OCI-LY7 (cell line): ENCODE results near the gene JMY.

Experiments
- CTCF ChIP-seq: fragments of 200-600 bp; sonication (generic); conservative IDR thresholded peaks from 2 replicates; pipeline ENCODE4 v1.5.1; 2014; ENCODE audit warnings: mild to moderate bottlenecking, antibody characterized with exemption, low read length, moderate library complexity, mixed read lengths
- EZH2phosphoT487 ChIP-seq: fragments of 200-600 bp; sonication (generic); IDR thresholded peaks from 2 replicates; pipeline ENCODE4 v1.6.1; 2018; ENCODE audit warnings: low read depth, borderline replicate concordance, mild to moderate bottlenecking, mixed run types, antibody characterized with exemption, low read length, moderate library complexity, mixed read lengths

- no peak for TF ChIP-seq CTCF
- TF ChIP-seq EZH2phosphoT487 = no peak
Observed at GRCh38 chr5:79191457-79191856, 44.5 kb upstream of the JMY start.
